NCI-H2227 treated with DMSO at 0.1 percent for 48 hours (cell line): ENCODE results near the gene RRAD.
"Not testable (repeated sequence)": the region's sequence is repeated elsewhere in the genome, so short reads cannot be mapped to it uniquely, and the experiment has no call there.

Source experiments
- DNase-seq: peaks from one replicate; lab custom pipeline; 2025; lab: John Stamatoyannopoulos, UW

RRAD gene

DNA sequence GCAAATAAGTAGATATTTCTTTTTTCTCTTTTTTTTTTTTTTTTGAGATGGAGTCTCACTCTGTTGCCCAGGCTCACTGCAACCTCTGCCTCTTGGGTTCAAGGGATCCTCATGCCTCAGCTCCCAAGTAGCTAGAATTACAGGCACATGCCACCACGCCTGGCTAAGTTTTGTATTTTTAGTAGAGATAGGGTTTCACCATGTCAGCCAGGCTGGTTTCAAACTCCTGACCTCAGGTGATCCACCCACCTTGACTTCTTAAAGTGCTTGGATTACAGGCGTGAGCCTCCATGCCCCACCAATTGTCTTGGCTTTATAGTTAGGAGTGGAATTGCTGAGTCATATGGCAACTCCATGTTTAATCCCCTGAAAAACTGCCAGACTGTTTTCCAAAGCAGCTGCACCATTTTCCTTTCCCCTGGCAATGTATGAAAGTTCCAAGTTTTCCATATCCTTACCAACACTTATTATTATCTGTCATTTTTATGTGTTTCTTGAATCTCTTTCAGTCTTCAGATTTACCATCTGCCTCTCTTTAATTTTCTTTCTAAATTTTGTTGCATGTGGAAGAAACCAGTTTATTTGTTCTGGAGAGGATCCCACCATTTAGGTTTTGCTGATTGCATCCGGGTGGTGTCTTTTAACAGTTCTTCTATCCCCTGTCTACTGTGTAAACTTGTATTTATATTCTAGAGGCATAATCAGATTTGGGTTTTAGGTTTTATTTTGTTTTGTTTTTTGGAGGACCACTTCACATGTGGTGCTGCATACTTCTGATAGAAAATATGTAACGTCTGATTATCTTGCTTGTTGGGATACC is 25.8 kb upstream of the RRAD start:
- no peak for DNase-seq

DNA sequence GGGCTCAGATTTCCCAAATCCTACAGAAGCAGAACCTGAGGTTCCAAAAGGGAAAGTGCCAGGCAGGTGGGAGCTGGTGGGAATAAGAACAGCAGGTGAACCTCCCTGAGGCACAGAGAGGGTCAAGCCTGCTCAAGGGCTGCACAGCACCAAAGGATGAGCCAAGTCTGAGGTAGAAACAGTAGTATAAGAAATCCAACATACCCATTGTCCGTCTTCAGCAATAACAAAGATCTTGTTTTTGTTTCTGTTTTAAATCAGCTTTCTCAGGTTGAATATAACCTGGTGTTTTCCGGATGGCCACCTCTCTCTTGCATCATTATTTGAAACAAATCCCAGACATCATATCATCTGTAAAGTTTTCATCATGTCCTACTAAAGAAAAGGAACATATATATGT is 25.1 kb upstream of the RRAD start:
- DNase-seq: no peak

DNA sequence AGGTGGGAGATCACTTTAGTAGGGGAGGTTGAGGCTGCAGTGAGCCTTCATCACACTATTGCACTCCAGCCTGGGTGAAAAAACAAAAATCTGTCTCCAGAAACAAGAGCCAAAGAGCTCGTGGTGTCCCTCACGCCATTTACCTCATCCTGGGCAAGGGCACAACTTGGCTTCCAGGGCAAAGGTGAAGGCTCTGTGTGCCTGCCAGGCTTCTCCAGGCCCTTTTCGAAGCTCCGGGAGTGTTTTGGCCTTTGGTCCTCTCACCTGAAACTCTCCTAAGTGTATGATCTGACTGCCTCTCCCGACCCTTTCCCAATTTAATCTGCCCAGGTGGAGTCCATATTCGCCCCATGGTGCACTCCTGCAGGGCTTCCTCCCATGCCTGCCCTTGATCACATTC is 24.1 kb upstream of the RRAD start:
- DNase-seq: no peak

- DNase-seq: no peak
These were observed 23.5 kb upstream of the RRAD start for GRCh38 chr16:66948837-66949225.

DNA sequence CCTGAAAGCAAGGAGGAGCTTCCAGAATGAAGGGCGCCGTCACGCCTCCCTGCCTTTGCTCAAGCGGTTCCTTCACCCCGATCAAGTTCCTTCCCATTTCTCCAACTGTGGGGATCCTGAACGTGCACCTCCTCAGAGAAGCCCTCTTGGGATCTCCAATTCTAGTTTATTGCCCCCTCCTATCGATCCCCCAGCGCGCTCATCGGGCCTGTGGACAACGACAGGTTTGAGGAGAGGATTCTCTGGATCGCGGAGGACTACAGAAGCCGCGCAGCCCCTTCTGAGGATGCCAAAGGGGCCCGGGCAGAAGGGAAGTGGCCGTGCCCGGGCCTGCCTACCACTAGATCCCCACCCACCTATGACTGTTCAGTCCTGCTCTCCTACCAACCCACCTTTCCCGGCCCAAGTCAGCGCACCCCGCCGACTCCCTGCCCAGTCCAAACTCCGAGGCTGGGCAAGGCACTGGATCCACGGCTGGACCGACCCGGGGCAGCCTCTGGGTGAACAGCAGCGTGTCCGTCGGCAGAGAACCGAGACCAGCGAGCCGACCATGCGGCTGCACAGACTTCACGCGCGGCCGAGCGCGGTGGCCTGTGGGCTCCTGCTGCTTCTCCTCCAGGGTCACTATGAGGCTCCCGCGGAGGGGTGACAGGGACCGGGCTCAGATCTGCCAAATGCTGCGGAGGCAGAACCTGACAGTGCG is 22.9 kb upstream of the RRAD start:
- no peak for DNase-seq

- DNase-seq: peak; percentile 56
These were observed 22.1 kb upstream of the RRAD start for GRCh38 chr16:66947302-66948065.

- no peak for DNase-seq
These were observed 21.6 kb upstream of the RRAD start for GRCh38 chr16:66946974-66947301.

- DNase-seq: no peak
These were observed 21.2 kb upstream of the RRAD start for GRCh38 chr16:66946541-66946940.

DNA sequence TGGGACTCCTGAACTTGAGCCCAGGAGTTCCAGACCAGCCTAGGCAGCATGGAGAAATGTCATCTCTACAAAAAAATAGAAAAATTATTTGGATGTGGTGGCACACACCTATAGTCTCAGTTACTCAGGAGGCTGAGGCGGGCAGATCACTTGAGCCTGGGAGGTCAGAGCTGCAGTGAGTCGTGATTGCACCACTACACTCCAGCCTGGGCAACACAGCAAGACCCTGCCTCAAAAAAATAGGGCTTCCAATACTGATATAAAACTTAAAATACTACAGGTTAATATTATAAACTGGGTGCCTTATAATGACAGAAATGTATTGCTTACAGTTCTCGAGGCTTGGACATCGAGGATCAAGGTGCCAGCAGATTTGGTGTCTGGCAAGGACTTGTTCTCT is 20.6 kb upstream of the RRAD start:
- DNase-seq: no peak

GRCh38 chr16:66944971-66945370 is 19.6 kb upstream of the RRAD start:
- not testable (repeated sequence) for DNase-seq

GRCh38 chr16:66944054-66944441 is 18.7 kb upstream of the RRAD start:
- no peak for DNase-seq

- no peak for DNase-seq
These were observed 18.2 kb upstream of the RRAD start for GRCh38 chr16:66943426-66944053.

- DNase-seq: no peak
These were observed 17.6 kb upstream of the RRAD start for GRCh38 chr16:66942981-66943380.

- DNase-seq: no peak
These were observed 14.9 kb upstream of the RRAD start for GRCh38 chr16:66940236-66940635.

- no peak for DNase-seq
These were observed 14.0 kb upstream of the RRAD start for GRCh38 chr16:66939366-66939765.

DNA sequence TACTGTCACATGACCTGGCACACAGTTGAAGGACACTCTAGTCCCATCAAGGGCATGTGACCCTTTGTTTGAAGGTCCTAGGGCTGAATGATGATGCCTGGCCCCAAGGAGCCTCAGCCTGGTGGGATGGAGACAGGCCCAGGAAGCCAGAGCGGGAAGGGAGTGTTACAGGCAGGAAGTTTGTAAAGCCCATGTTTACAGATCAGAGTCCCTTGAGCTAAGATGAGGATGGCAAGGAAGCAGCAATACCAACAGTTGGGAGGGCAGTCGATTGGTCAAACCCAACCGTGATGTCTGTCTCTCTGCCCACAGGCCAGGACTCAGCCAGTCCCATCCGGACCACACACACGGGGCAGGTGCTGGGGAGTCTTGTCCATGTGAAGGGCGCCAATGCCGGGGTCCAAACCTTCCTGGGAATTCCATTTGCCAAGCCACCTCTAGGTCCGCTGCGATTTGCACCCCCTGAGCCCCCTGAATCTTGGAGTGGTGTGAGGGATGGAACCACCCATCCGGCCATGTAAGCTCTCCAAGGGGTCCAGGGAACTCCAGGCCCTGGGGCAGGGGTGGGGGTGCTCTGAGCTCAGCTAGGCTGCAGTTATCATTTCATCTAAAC is 12.5 kb upstream of the RRAD start:
- DNase-seq: no peak

DNA sequence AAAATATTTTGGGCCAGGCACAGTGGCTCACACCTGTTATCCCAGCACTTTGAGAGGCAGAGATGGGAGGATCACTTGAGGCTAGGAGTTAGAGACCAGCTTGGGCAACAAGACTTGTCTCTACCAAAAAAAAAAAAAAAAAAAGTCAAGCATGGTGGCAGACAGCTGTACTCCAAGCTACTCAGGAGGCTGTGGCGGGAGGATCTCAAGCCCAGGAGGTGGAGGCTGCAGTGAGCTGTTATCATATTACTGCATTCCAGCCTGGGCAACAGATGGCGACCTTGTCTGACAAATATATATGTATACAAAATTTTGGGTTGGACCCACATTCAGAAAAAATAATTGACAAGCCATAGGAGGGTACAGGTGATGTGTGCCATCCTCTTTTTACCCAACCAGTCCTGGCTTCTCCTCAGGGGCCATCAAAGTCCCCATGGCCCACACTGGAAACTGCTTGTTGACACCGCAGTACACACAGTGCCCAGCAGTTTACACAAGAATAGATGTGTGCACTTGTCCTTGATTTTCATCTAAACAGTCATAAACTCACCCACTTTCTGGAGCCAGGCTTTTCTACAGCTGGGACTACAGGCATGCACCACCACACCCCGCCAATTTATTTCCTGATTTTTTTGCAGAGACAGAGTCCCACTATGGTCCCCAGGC is 11.7 kb upstream of the RRAD start:
- no peak for DNase-seq

- no peak for DNase-seq
These were observed 11.1 kb upstream of the RRAD start for GRCh38 chr16:66936462-66936861.

GRCh38 chr16:66935314-66936011 is 10.1 kb upstream of the RRAD start, which contains the start of gene CES2:
CES2 (plus strand) TSS chr16:66935516; CDS start chr16:66935636, 120 bp downstream.
- DNase-seq: no peak

DNA sequence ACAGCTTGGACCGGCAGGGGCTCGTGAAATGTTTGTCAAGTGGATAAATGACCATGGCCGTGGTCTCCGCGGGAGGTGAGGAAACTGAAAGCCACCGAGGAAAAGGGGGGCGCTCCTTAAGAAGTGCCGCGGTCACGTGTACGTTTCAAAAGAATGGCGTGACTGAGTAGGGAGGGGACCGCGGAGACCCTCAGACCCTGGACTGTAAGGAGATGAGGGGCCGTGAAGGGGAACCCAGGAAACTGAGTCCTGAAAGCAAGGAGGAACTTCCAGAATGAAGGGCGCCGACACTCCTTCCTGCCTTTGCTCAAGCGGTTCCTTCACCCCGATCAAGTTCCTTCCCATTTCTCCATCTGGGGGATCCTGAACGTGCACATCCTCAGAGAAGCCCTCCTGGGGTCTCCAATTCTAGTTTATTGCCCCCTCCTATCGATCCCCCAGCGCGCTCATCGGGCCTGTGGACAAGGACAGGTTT is 9.5 kb upstream of the RRAD start:
- not testable (repeated sequence) for DNase-seq
